ENCODE data around the gene PSIP1.

GRCh38 chr9:15525958-15526357 is 15.2 kb upstream of the PSIP1 start:
- TF ChIP-seq CTCF (IDR thresholded peaks at IDR 0.05; ENCODE audit: low read length): no peak
- TF ChIP-seq EZH2 (IDR thresholded peaks at IDR 0.05; ENCODE audit: borderline replicate concordance, low read length): no peak

All from OCI-LY1 (cell line).